Right ventricle myocardium inferior (tissue), 1 donor: Measurements from ENCODE around the gene IGDCC3. TPM values are rescaled to one million over a fixed set of nuclear protein-coding genes. Genes with fewer than 3 reads are reported as not detected.

ENCODE experiments used
- ATAC-seq: fragments of 200-7000 bp; cut with Tn5 transposase; one replicate; pipeline ENCODE4 v1.9.1; 2020; ENCODE audit warnings: mild to moderate bottlenecking, moderate library complexity
- DNase-seq: peaks from one replicate; pipeline ENCODE4 v3.0.0; 2021; ENCODE audit errors: missing footprints
- intact Hi-C: fragments of 100-400 bp; cut with DNase I; formaldehyde crosslinking; loops from one replicate; pipeline ENCODE4 v1.11.0; 2022
- long read RNA-seq: library from polyadenylated mRNA; unstranded; transcript quantifications from one replicate; pipeline ENCODE4 v2.0.0, GENCODE V29; 2021
- total RNA-seq: library from RNA; stranded (reverse); fragmentation: NEBNext Ultra II Directional; extraction: Animal tissue kit (Norgen Biotek cat#: 25700); gene quantifications from one replicate; pipeline ENCODE4 v1.2.1, GENCODE V29; 2021
- donor health status: DM: no; HTN: yes; CAD: no; lungs with severe emphysema.

Gene IGDCC3
- total RNA-seq: 0.43 TPM
- long read RNA-seq: 0 reads

GRCh38 chr15:65377976-65378366 lies at the start of gene IGDCC3:
Gene IGDCC3, minus strand, starts transcription at chr15:65378002. Its CDS starts 214 bp downstream, at chr15:65377788.
- ATAC-seq (no peak), DNase-seq (no peak)
- intact Hi-C loops: no loop called here

DNA sequence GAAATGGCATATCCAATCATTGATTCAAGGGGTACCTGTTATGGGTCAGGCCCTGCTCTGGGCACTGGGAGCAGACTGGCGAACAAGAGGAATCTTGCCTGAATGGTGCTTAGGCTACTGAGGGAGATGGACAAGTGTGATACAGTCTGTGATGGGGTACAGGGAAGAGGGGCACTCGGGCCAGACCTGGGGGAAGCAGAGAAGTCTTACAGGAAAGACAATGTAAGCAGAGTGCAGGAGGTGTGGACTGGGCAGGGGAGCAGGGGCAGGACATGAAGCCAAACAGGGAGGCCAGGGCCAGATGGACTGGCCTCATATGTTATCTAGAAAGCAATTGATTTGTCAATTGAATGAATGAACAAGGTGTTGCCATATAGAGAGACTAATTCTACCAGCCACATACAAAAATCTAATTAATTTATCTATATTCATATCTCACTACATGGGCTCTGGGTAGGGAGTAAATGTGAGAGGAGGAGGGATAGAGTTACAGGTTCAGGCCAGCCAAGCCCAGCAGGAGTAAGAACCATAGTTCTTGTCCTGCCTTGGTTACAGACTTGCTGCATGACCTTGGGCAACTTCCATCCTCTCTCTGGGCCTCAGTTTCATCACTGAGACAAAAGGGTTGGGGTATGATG lies 48.5 kb upstream of the IGDCC3 start:
- no peak for ATAC-seq
- no peak for DNase-seq
- intact Hi-C loops: no loop called here

DNA sequence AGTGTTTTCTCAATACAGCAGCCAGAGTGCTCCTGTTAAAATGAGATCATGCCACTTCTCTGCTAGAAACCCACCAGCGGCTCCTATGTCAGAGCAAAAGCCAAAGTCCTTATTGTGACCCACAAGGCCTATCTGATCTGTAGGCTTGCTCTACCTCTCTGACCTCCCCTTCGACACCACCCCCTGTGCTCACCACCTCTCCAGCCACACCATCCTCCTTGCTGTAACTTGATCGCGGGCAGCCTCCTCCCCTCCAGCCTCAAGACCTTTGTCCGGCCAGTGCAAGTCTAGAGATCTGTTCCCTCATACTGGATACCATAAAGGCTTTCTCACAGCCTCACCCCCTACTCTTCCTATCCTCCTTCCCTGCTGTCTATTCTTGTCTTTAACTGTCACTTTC lies 46.9 kb upstream of the IGDCC3 start:
- intact Hi-C loops: no loop called here
- no peak for ATAC-seq
- DNase-seq: no peak

GRCh38 chr15:65423976-65424679 lies 46.3 kb upstream of the IGDCC3 start:
- ATAC-seq (no peak), DNase-seq (no peak)
- intact Hi-C loops: no loop called here

DNA sequence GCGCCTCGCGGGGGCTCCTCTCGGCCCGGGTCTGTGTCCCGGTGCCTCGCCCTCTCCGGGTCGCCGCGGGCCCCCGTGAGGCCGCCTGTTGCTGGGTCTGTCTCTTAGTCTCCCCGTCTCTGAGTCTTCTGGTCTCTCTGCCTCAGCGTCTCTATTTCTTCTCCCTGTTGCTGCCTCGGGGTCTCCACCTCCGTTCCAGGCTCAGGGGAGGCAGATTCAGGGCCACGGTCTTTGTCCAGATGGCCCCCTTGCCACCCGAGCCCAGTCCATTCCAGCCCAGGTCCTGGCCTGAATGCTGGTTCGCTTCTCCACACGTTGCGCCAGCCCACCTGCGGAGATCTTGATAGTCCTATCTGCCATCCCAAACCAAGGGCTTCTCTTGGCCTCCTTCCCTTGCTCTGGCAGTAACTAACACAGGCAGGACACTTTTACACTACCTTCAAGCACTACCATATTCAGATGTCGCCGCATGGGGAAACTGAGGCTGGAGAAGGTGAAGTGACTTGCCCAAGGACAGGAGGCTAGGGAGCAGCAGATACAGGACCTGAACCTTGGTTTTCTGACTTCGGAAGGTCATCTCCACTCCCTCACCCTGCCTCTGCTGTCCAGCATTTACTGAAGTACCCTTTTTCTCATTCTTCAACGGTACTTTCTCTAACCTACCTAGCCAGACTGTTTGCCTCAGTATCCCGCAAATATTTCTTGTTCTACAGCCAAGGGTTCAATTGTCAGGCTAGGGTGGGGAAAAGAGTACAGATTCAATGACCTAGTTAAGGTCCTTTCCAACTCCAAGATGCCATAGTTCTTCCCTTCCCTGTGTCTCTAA lies 45.6 kb upstream of the IGDCC3 start:
- DNase-seq: no peak
- no peak for ATAC-seq
- intact Hi-C loops: no loop called here

- peak; percentile 47 for ATAC-seq
- DNase-seq: no peak
- intact Hi-C loops: no loop called here
Measured at GRCh38 chr15:65421360-65422215, 43.8 kb upstream of the IGDCC3 start.

DNA sequence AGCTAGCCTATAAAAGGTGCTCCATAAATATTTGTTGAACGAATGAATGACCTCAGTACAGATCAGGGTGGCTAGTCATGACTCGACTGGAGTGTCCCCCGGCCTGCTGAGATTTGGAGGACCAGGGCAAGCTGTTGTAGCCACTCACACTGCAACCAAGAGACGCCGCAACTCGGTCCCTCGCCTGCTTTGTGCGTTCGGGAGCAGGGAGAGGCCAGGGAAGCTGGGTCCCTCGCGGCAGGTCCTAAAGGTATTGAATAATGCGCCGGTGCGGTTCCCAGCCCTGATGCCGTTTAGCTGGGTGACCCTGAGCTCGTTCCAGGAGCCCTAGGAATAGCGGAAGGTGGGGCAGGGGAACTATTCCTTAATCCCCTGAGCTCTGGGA lies 43.2 kb upstream of the IGDCC3 start:
- intact Hi-C loops: no loop called here
- ATAC-seq: no peak
- no peak for DNase-seq

- ATAC-seq: no peak
- DNase-seq: no peak
- intact Hi-C loops: no loop called here
Measured at GRCh38 chr15:65418596-65418995, 40.8 kb upstream of the IGDCC3 start.

- ATAC-seq: peak; percentile 83
- intact Hi-C loops: no loop called here
- DNase-seq: peak; percentile 82
Measured at GRCh38 chr15:65416845-65417416, 39.1 kb upstream of the IGDCC3 start.

- ATAC-seq (peak; percentile 62), DNase-seq (no peak)
- intact Hi-C loops: no loop called here
Measured at GRCh38 chr15:65414841-65415621, 37.2 kb upstream of the IGDCC3 start.

GRCh38 chr15:65413760-65414144 lies 36.0 kb upstream of the IGDCC3 start:
- intact Hi-C loops: no loop called here
- DNase-seq (no peak), ATAC-seq (no peak)

DNA sequence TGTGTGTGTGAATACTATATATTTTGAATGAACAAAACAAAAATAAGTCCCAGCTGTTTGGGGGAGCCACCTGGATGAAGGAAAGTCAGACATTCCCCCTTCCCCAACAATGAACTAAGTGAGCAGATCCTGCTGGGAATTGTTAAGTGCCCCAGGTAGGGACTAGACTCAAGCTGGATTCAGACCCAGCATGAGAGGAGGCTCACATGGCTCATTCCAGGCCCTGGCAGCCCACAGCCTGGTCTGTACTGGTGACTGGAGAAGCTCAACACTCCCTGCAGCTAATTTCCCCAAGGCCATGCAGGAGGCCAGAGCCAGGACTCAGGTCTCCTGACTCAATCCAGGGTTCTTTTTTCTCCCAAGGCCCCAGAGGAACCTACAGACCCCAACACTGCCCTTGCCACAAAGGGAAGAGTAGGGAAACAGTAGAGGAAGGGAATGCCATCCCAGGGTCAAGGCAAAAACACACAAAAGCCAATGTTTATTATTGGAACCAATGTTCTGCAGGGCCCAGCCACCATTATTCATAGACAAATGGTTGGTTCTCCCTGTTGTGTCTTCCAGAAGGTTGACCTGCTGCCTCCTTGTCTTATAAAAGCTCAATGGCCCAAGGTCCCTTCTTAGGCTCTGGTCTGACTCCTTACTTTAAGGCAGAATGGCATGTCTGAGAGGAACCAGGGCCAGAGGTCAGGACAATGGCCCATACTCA lies 35.4 kb upstream of the IGDCC3 start:
- intact Hi-C loops: no loop called here
- DNase-seq (no peak), ATAC-seq (no peak)

DNA sequence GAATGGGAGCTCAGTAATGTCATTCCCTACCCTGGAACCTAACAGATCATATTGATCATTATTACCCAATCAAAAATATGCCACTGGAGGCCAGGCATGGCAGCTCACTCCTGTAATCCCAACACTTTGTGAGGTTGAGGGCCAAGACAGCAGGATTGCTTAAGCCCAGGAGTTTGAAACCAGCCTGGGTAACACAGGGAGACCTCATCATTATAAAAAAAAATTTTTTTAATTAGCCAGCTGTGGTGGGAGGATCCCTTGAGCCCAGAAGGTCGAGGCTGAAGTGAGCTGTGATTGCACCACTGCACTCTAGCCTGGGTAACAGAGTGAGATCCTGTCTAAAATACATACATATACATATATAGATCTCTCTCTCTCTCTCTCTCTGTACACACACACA lies 34.8 kb upstream of the IGDCC3 start:
- intact Hi-C loops: no loop called here
- no peak for ATAC-seq
- DNase-seq: no peak

DNA sequence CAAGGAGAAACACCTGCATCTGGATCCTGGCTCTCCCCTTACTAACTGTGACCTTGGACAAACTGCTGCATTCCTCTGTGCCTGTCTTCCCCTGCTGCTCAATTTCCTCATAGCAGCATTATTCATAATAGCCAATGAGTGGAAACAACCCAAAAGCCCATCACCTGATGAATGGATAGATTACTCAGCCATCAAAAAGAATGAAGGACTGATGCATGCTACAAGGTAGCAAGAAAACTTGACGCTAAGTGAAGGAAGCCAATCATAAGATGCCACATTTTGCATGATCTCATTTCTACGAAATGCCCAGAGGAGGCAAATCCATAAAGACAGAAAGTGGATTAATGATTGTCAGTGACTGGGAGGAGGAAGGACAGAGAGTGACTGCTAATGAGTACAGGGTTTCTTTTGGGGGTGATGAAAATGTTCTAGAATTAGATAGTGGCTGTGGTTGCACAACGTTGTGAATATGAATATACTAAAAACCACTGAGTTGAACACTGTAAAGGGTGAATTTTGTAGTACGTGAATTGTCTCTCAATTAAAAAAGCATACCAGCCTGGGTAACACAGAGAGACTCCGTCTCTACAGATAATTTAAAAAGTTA lies 33.8 kb upstream of the IGDCC3 start:
- DNase-seq (no peak), ATAC-seq (no peak)
- intact Hi-C loops: no loop called here

DNA sequence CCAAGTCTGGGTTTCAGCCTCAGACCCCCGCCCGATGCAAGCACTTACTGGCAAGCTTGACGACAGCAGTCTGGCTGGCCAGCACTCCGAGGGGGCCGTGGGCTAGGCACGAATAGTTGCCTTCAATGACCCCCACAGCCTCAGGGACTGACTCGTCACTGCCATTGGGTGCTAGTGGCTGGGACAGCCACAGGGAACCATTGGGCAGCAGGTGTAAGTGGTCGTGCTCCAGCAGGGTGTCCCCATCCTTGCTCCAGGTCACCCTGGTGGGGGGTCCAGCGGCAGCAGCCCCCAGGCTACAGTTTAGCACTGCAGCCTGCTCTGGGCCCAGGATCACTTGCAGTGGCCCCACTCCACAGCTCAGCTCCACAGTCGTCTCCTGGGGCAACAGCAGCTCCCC lies 33.2 kb upstream of the IGDCC3 start:
- ATAC-seq (no peak), DNase-seq (no peak)
- intact Hi-C loops: no loop called here

DNA sequence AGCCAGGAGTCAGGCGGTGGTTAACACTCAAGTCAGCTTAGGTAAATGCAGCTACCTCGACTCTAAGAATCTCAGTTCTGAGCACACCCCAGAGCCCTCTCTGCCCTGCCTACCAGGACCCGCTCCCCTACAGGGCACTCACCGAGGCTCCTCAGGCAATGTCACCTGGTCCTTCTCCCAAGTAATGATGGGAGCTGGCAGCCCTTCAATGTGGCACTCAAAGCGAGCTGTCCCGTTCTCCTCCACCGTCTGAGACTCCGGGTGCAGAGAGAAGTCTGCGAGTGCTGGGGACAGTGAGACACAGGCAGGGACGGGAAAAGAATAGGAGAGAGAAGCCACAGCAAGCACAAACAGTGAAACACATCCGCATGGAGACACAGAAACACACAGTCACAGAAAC lies 32.2 kb upstream of the IGDCC3 start:
- no peak for ATAC-seq
- DNase-seq: no peak
- intact Hi-C loops: no loop called here

- ATAC-seq (no peak), DNase-seq (no peak)
- intact Hi-C loops: no loop called here
Measured at GRCh38 chr15:65409036-65409631, 31.3 kb upstream of the IGDCC3 start.
